Right lobe of liver (tissue), 6 donors: Measurements from ENCODE around the gene PYDC2. TPM values are rescaled to one million over a fixed set of nuclear protein-coding genes. Genes with fewer than 3 reads are reported as not detected.
A peak's percentile ranks its signal among the peaks of the same experiment; 100 is the strongest.
"Not testable (repeated sequence)": the region's sequence is repeated elsewhere in the genome, so short reads cannot be mapped to it uniquely, and the experiment has no call there.

Experiments
- ATAC-seq, 4 donors: fragments of 200-7000 bp; cut with Tn5 transposase; one replicate each; pipeline ENCODE4 v1.9.1; 2020; ENCODE audit warnings: mild to moderate bottlenecking in 4 of 4, moderate library complexity in 4 of 4
- DNase-seq, 3 donors: peaks; one replicate each; pipeline ENCODE4 v3.0.0-alpha.2; 2020
- H3K27ac ChIP-seq, 3 donors: fragments of 200-600 bp; one replicate each; pipeline ENCODE4 v1.8.0; 2022
- H3K27me3 ChIP-seq, 2 donors: fragments of 200-600 bp; one replicate each; pipeline ENCODE4 v1.8.0; 2022
- H3K36me3 ChIP-seq, 4 donors: fragments of 200-600 bp; sonication (generic) in 1 of 4; one replicate each; pipeline versions ENCODE4 v1.5.1 to v1.8.0; 2017 to 2022; ENCODE audit warnings: control low read depth in 1 of 4
- H3K4me1 ChIP-seq, 4 donors: fragments of 200-600 bp; sonication (generic) in 1 of 4; one replicate each; pipeline versions ENCODE4 v1.5.1 to v1.8.0; 2017 to 2022; ENCODE audit warnings: control low read depth in 1 of 4
- H3K4me3 ChIP-seq, 3 donors: fragments of 200-600 bp; one replicate each; pipeline ENCODE4 v1.8.0; 2022
- H3K9me3 ChIP-seq, 4 donors: fragments of 200-600 bp; sonication (generic) in 1 of 4; one replicate each; pipeline versions ENCODE4 v1.5.1 to v1.8.0; 2017 to 2022; ENCODE audit warnings: control low read depth in 1 of 4
- CTCF ChIP-seq, 4 donors: fragments of 200-600 bp in 3 of 4; fragments of 450-650 bp in 1 of 4; IDR thresholded peaks; one replicate each; pipeline versions ENCODE4 v1.5.1 to v1.8.0; 2016 to 2022; ENCODE audit warnings: antibody characterized with exemption in 4 of 4, mild to moderate bottlenecking in 2 of 4
- POLR2A ChIP-seq: fragments of 450-650 bp; IDR thresholded peaks from one replicate; pipeline ENCODE4 v1.6.1; 2017; ENCODE audit warnings: antibody characterized with exemption, mild to moderate bottlenecking
- WGBS: methylation state at CpG from one replicate; pipeline ENCODE4 v1.1.6; 2018; ENCODE audit warnings: low coverage, low lambda C conversion rate; ENCODE audit not compliant: insufficient coverage; ENCODE audit errors: missing lambda C conversion rate; 5-methylcytosine and 5-hydroxymethylcytosine counted together
- intact Hi-C, 2 donors: fragments of 100-400 bp; cut with DNase I; formaldehyde crosslinking; loops; one replicate each; pipeline versions ENCODE4 v1.11.2 to v1.14.1; 2022
- total RNA-seq, 6 experiments: library from RNA; depleted of rRNA in 2 of 6; stranded (reverse); fragments of >200 nt in 2 of 6; fragmentation: NEBNext Ultra II Directional in 3 of 6; extraction: Animal tissue kit (Norgen Biotek cat#: 25700) in 3 of 6; gene quantifications; one replicate each; pipeline versions ENCODE4 v1.1.0 to v1.2.4, GENCODE V29; 2016 to 2023
- donor health status: DM: no; HTN: yes; CAD: no.
- donor health status: DM: no; HTN: no; CAD: no.
- donor health status: DM: no; HTN: no; CAD: no.
- donor health status: DM: no; HTN: yes; CAD: no.
- donor health status: DM: no; HTN: yes; CAD: no.

The PYDC2 gene
- total RNA-seq, 6 experiments from 2014 or later = not detected

GRCh38 chr3:191470080-191470479, 9.1 kb downstream of the PYDC2 start:
- DNase-seq = no peak
- no peak for TF ChIP-seq CTCF (IDR thresholded peaks at IDR 0.05)
- no peak for TF ChIP-seq POLR2A

DNA sequence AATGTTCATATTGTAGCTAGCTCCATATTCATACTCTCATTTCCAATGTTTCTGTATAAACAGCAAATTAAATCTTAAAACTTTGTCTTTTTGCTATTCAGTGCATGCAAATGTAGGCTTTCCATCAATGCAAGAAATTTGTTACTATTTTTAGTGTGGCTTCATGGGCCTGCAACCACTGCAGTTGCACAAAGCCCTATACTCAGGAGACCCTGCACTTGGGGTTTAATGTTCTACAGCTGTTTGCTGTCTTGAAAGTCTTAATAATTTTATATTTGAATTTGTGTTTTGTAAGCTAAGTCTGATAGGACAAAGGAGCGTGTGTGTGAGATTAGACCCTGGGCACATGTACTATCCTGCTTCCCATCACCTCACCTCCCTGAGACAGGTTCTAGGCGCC, 9.6 kb downstream of the PYDC2 start:
- DNase-seq = no peak
- intact Hi-C loops = no loop called here
- Histone ChIP-seq H3K9me3 (no peaks in the 10 kb centered on the region), H3K4me3 (no peak overlapping the region), H3K36me3 (no peaks in the 10 kb centered on the region), H3K27me3 (no peaks in the 10 kb centered on the region), H3K4me1 (no peaks in the 10 kb centered on the region), H3K27ac (no peak overlapping the region)
- WGBS = 39% methylated on average over 2 of the region's 2 CpGs
- TF ChIP-seq POLR2A (no peak), CTCF (IDR thresholded peaks at IDR 0.05) (no peak)
- no peak for ATAC-seq

More at GRCh38 chr3:191470080-191470479, 9.1 kb downstream of the PYDC2 start:
- Histone ChIP-seq H3K4me3 (no peak overlapping the region), H3K36me3 (no peaks in the 10 kb centered on the region), H3K4me1 (no peaks in the 10 kb centered on the region), H3K27me3 (no peaks in the 10 kb centered on the region), H3K9me3 (no peaks in the 10 kb centered on the region), H3K27ac (no peak overlapping the region)
- ATAC-seq = no peak
- intact Hi-C loops = no loop called here

- Histone ChIP-seq H3K4me3 (no peak overlapping the region), H3K4me1 (no peaks in the 10 kb centered on the region), H3K27me3 (no peaks in the 10 kb centered on the region), H3K36me3 (no peaks in the 10 kb centered on the region), H3K9me3 (no peaks in the 10 kb centered on the region), H3K27ac (no peak overlapping the region)
- TF ChIP-seq CTCF (IDR thresholded peaks at IDR 0.05) (no peak), POLR2A (no peak)
- DNase-seq = no peak
- WGBS = 32% methylated on average over 3 of the region's 4 CpGs
- intact Hi-C loops = no loop called here
- ATAC-seq = no peak
Observed at GRCh38 chr3:191473661-191474198, 12.8 kb downstream of the PYDC2 start.

GRCh38 chr3:191476066-191476772, 15.3 kb downstream of the PYDC2 start:
- H3K4me1 ChIP-seq = no peaks in the 10 kb centered on the region
- WGBS = 61% methylated on average over 4 of the region's 4 CpGs
- H3K27me3 ChIP-seq = no peaks in the 10 kb centered on the region
- peak in 1 of 4 donors; percentile 46 for ATAC-seq
- H3K27ac ChIP-seq = no peak overlapping the region
- no peak for TF ChIP-seq CTCF (IDR thresholded peaks at IDR 0.05)
- TF ChIP-seq POLR2A = no peak
- DNase-seq = no peak
- no peaks in the 10 kb centered on the region for H3K36me3 ChIP-seq
- intact Hi-C loops = no loop called here
- no peaks in the 10 kb centered on the region for H3K9me3 ChIP-seq
- no peak overlapping the region for H3K4me3 ChIP-seq

GRCh38 chr3:191483994-191484393, 23.0 kb downstream of the PYDC2 start:
- H3K27ac ChIP-seq, H3K36me3 ChIP-seq, DNase-seq, H3K4me3 ChIP-seq, ATAC-seq, H3K4me1 ChIP-seq, intact Hi-C loops, H3K9me3 ChIP-seq, H3K27me3 ChIP-seq: not testable (repeated sequence)
- WGBS = 61% methylated on average over 2 of the region's 2 CpGs
